ENCODE results near the gene TSPYL1.
A peak's percentile ranks its signal among the peaks of the same experiment; 100 is the strongest.

Gene TSPYL1

DNA sequence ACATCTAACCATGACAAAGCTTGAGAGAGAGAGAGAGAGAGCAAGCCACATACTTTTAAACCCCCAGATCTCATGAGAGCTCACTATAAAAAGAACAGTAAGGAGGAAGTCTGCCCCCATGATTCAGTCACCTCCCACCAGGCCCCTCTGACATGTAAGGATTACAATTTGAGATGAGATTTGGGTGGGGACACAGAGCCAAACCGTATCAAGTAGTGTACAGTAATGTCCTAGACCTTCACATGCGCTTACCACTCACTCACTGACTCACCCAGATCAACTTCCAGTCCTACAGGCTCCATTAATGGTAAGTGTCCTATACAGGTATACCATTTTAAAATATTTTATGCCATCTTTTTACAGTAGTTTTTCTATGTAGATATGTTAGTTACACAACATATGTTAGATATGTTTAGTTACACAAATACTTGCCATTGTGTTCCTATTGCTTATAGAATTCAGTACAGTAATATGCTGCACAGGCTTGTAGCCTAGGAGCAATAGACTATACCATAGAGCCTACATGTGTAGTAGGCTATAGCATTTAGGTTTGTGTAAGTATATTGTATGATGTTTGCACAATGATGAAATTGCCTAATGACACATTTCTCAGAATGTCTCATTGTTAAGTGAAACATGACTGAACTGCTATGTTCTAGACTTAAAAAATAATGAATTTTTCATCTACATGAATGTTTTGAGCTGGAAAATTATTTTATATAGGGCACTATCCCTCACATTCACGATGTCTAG lies 11.7 kb downstream of the TSPYL1 start:
- Histone ChIP-seq H3K4me3 (ENCODE audit: low read length) (no peak overlapping the region), H2AFZ (ENCODE audit: low read depth, low read length) (no peak overlapping the region), H3K4me1 (ENCODE audit: insufficient read depth, low read length) (peaks cover 6% of the 10 kb centered on the region), H3K9me3 (ENCODE audit: low read length) (peaks cover 4% of the 10 kb centered on the region), H3K36me3 (ENCODE audit: insufficient read depth, low read length) (peaks cover 6% of the 10 kb centered on the region), H3K27me3 (ENCODE audit: insufficient read depth, low read length) (no peaks in the 10 kb centered on the region)

DNA sequence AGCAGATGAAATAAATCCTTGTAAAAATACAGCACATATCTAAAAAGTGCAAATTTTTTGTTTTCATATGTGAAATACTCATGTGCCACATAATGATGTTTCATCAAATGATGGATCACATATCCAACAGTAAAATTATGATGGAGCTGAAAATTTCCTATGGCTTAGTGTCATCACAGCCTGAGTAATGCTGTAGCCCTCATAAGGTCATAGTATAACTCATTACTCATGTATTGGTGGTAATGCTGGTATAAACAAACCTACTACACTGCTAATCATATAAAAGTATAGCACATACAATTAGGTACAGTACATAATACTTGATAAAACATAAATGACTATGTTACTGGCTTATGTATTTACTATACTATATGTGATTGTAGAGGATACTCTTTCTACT lies 12.9 kb downstream of the TSPYL1 start:
- peaks cover 3% of the 10 kb centered on the region for H3K36me3 ChIP-seq (ENCODE audit: insufficient read depth, low read length)
- H3K9me3 ChIP-seq (ENCODE audit: low read length): peaks cover 4% of the 10 kb centered on the region
- H3K4me3 ChIP-seq (ENCODE audit: low read length): no peak overlapping the region
- H3K4me1 ChIP-seq (ENCODE audit: insufficient read depth, low read length): peaks cover 6% of the 10 kb centered on the region
- H2AFZ ChIP-seq (ENCODE audit: low read depth, low read length): no peak overlapping the region
- no peaks in the 10 kb centered on the region for H3K27me3 ChIP-seq (ENCODE audit: insufficient read depth, low read length)

DNA sequence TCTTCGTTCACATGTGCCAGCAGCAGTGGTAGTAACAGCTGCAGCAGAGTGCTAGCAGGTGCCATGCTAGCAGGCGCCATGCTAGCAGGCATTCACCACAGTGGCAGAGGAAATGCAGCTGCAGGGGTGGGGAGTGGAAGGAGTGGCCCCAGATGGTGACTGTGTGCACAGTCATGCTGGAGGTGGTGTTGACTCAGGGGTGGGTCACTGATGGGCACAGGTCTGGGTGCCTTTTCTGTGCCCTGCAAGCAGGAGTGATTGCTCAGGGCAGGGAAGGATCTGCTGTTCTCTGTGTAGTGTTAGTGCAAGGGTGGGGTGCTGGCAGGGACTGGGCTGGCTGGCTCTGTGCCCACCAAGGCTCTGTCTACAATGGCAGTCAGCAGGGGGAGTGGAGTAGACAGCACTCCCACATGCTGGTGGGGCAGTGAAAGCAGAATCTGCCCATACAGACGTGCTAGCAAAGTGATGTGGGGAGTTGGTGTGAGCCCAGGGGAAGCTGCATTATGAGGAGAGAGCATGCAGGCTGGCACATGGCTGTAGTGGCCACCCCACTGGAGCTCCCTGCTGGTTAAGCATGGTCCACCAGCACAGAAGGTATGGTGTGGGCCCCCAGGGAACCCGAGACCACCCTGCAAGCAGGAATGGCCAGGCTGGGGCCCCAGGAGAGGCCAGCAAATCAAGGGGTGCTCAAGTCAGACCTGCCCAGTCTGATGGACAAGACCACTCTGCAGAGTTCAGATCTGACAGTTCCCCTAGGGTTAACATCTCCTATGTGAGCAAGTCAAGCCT lies 14.5 kb downstream of the TSPYL1 start:
- Histone ChIP-seq H3K4me3 (ENCODE audit: low read length) (no peak overlapping the region), H3K4me1 (ENCODE audit: insufficient read depth, low read length) (peaks cover 6% of the 10 kb centered on the region), H2AFZ (ENCODE audit: low read depth, low read length) (no peak overlapping the region), H3K27me3 (ENCODE audit: insufficient read depth, low read length) (no peaks in the 10 kb centered on the region), H3K36me3 (ENCODE audit: insufficient read depth, low read length) (peaks cover 3% of the 10 kb centered on the region), H3K9me3 (ENCODE audit: low read length) (peaks cover 7% of the 10 kb centered on the region)

DNA sequence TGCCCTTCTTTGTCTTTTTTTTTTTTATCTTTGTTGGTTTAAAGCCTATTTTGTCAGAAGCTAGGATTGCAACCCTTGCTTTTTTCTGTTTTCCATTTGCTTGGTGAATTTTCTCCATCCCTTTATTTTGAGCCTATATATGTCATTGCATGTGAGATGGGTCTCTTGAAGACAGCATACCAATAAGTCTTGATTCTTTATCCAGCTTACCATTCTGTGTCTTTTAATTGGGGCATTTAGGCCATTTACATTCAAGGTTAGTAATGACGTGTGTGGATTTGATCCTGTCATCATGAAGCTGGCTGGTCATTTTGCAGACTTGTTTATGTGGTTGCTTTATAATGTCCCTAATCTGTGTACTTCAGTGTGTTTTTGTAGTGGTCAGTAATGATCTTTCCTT lies 16.4 kb downstream of the TSPYL1 start:
- Histone ChIP-seq H3K4me3 (ENCODE audit: low read length) (no peak overlapping the region), H2AFZ (ENCODE audit: low read depth, low read length) (no peak overlapping the region), H3K9me3 (ENCODE audit: low read length) (peaks cover 7% of the 10 kb centered on the region), H3K27me3 (ENCODE audit: insufficient read depth, low read length) (no peaks in the 10 kb centered on the region), H3K36me3 (ENCODE audit: insufficient read depth, low read length) (peaks cover 13% of the 10 kb centered on the region), H3K4me1 (ENCODE audit: insufficient read depth, low read length) (no peaks in the 10 kb centered on the region)

DNA sequence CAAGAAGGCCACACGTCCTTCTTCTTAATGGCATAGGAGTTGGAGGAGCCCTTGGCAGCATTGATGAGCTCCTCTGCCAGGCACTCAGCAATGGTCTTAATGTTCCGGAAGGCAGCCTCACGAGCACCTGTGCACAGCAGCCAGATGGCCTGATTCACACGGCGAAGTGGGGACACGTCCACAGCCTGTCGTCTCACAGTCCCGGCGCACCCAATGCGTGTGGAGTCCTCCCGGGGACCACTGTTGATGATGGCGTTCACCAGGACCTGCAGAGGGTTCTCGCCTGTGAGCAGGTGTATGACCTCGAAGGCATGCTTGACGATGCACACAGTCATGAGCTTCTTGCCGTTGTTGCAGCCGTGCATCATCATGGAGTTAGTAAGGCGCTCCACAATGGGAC lies 21.2 kb downstream of the TSPYL1 start:
- no peak overlapping the region for H3K4me3 ChIP-seq (ENCODE audit: low read length)
- H3K9me3 ChIP-seq (ENCODE audit: low read length): peaks cover 3% of the 10 kb centered on the region
- H3K36me3 ChIP-seq (ENCODE audit: insufficient read depth, low read length): peaks cover 13% of the 10 kb centered on the region
- H3K27me3 ChIP-seq (ENCODE audit: insufficient read depth, low read length): no peaks in the 10 kb centered on the region
- H2AFZ ChIP-seq (ENCODE audit: low read depth, low read length): no peak overlapping the region
- peaks cover 12% of the 10 kb centered on the region for H3K4me1 ChIP-seq (ENCODE audit: insufficient read depth, low read length)

DNA sequence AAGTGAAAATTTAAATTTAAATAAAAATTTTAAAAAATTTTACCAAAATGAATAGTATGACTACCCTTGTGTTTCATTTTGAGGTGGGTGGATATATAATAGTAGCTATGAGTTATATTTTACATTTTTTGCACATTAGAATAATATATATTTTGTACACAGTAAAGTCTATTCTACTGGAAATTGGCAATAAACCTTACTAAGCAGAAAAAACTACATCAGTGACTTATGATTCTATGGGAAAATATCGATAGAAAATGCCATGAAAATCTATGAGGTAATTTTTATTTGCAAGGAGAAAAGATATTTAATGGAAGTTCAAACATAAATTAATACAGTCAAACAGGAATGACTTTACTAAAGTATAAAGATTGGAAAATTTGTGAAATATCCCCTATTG lies 23.0 kb downstream of the TSPYL1 start:
- peaks cover 28% of the 10 kb centered on the region for H3K4me1 ChIP-seq (ENCODE audit: insufficient read depth, low read length)

DNA sequence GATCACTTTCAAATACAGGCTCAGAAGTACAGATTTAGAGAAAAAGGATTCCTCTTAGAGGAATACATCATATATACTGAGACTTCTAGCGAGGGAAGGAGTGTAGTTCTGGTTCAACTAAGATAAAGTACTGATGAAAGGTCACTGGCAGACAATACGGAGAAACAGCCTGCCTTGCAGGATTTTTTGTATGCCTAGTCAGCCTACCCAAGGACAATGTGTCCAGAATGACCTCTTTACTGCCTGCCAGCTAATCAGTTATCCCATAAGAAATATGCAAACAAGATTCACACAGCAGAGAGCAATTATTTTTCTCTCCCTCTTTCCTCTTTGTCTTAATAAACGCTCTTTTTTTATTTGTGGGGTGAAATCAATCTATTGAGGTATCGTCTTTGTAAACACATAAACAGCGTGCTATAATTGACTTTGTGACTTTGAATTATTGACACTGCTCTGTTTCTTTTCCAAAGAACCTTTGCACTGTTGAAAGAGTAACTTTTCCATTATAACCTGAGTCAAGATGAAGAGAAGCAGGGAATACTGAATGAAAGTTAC lies 24.4 kb downstream of the TSPYL1 start:
- H3K9me3 ChIP-seq (ENCODE audit: low read length): no peaks in the 10 kb centered on the region

More for the DNA sequence above, 23.0 kb downstream of the TSPYL1 start:
- no peak overlapping the region for H2AFZ ChIP-seq (ENCODE audit: low read depth, low read length)
- H3K36me3 ChIP-seq (ENCODE audit: insufficient read depth, low read length): peaks cover 24% of the 10 kb centered on the region
- no peak overlapping the region for H3K4me3 ChIP-seq (ENCODE audit: low read length)
- H3K9me3 ChIP-seq (ENCODE audit: low read length): peaks cover 3% of the 10 kb centered on the region
- H3K27me3 ChIP-seq (ENCODE audit: insufficient read depth, low read length): no peaks in the 10 kb centered on the region

DNA sequence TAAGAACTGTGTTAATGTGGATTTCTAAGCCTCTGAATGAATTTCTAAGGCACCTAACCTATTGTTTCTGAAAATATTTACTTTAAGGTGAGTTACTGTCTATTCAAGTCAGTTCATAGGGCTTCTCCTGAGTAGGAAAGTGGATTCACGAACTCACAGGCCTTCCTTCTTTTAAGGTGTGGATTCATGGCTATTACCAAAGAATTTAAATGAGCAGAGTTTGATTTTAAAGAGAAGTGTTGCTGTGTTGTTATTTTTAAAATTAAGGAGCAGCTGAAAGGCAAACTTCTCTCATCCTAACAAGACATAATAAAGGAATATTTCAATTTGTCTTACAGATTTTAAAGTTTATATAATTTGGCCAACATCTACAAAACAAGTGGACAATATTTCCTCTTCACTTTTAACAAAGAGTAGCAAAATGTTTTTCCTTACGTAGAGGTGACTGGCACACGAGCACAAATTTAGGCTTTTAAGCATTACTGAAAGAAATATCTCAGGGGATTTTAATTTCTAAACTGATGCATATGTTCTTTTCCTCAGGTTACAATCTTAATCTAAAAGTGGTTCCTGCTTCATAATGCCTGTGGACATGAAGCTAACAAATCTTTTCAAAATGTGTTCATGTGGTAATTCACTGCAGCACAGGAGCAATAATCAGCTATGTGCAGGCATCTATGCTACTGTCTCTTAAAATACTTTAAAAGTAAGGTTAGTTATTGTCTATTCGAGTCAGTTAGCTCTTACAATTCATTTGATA lies 25.3 kb downstream of the TSPYL1 start:
- Histone ChIP-seq H3K9me3 (ENCODE audit: low read length) (no peaks in the 10 kb centered on the region), H3K4me3 (ENCODE audit: low read length) (peak overlapping the region; percentile 72), H3K4me1 (ENCODE audit: insufficient read depth, low read length) (peaks cover 46% of the 10 kb centered on the region), H3K27me3 (ENCODE audit: insufficient read depth, low read length) (no peaks in the 10 kb centered on the region), H3K36me3 (ENCODE audit: insufficient read depth, low read length) (peaks cover 18% of the 10 kb centered on the region), H2AFZ (ENCODE audit: low read depth, low read length) (peak overlapping the region; percentile 22)

More for the DNA sequence above, 24.4 kb downstream of the TSPYL1 start:
- Histone ChIP-seq H3K27me3 (ENCODE audit: insufficient read depth, low read length) (no peaks in the 10 kb centered on the region), H3K4me1 (ENCODE audit: insufficient read depth, low read length) (peaks cover 41% of the 10 kb centered on the region), H2AFZ (ENCODE audit: low read depth, low read length) (no peak overlapping the region), H3K4me3 (ENCODE audit: low read length) (peak overlapping the region; percentile 72), H3K36me3 (ENCODE audit: insufficient read depth, low read length) (peaks cover 24% of the 10 kb centered on the region)

DNA sequence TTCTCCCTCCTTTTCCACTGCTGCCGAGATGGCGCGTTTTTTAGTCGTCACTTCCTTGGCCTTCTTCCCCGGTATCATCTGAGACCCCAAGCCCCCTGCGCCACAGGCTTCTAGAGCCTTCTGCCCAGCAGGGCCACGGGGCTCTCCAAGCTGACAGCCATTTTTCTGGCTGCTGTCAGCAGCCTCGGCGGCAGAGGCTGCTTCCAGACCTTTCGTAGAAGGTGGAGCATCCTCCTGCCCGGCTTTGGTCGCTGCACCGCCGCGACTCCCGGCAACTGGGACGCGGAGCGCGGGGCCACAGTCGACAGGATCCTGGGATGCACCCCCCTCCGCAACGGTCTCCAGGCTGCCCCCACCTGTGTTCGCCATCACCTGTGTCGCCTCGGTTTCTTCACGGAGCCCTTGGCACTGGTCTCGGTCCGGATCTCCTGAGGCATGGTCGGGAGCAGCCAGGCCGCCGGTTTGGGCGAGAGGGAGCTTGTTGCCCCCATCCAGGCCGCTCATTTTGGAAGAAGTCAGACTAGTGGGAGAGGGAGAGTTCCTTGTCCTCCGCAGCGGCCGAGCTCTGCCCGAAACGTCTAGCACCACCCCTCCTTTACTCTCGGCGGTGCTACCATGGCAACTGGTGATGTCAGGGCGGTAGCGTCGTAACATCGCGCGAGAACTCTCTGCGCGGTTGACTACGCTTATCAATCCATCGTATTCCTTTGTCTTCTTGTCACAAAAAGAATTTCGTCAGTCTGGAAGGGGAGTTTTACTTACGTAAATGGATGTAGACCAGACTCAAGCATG lies 26.0 kb downstream of the TSPYL1 start, which contains the start of gene TSPYL4:
TSPYL4 (minus strand) TSS at position 571 of the 792 bp plus-strand sequence; CDS start at position 504, 67 bp downstream.
- H3K4me3 ChIP-seq (ENCODE audit: low read length): peak within 1 kb of the TSS; percentile 72
- no peaks in the 10 kb centered on the region for H3K27me3 ChIP-seq (ENCODE audit: insufficient read depth, low read length)
- peak within 1 kb of the TSS; percentile 22 for H2AFZ ChIP-seq (ENCODE audit: low read depth, low read length)
- H3K9me3 ChIP-seq (ENCODE audit: low read length): no peaks in the 10 kb centered on the region
- H3K36me3 ChIP-seq (ENCODE audit: insufficient read depth, low read length): peaks cover 13% of the 10 kb centered on the region
- peaks cover 46% of the 10 kb centered on the region for H3K4me1 ChIP-seq (ENCODE audit: insufficient read depth, low read length)

DNA sequence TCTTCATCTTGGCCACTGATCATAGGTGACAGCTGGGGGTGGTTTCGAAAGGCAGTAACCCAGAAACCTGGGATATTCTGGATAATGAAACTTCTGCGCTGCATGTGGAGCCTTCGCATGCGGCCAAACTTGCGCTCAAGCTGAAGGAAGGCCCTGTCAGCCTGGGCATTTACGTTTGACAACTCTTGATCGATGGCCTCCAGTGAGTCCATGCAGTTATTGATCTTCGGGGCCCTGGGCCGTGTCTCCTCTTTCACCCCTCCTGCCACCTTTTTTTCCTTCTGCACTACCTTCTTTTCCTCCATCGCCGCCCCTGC lies 26.6 kb downstream of the TSPYL1 start:
- no peaks in the 10 kb centered on the region for H3K9me3 ChIP-seq (ENCODE audit: low read length)
- no peak overlapping the region for H2AFZ ChIP-seq (ENCODE audit: low read depth, low read length)
- peaks cover 12% of the 10 kb centered on the region for H3K36me3 ChIP-seq (ENCODE audit: insufficient read depth, low read length)
- H3K4me1 ChIP-seq (ENCODE audit: insufficient read depth, low read length): peaks cover 49% of the 10 kb centered on the region
- H3K4me3 ChIP-seq (ENCODE audit: low read length): peak overlapping the region; percentile 72
- no peaks in the 10 kb centered on the region for H3K27me3 ChIP-seq (ENCODE audit: insufficient read depth, low read length)

DNA sequence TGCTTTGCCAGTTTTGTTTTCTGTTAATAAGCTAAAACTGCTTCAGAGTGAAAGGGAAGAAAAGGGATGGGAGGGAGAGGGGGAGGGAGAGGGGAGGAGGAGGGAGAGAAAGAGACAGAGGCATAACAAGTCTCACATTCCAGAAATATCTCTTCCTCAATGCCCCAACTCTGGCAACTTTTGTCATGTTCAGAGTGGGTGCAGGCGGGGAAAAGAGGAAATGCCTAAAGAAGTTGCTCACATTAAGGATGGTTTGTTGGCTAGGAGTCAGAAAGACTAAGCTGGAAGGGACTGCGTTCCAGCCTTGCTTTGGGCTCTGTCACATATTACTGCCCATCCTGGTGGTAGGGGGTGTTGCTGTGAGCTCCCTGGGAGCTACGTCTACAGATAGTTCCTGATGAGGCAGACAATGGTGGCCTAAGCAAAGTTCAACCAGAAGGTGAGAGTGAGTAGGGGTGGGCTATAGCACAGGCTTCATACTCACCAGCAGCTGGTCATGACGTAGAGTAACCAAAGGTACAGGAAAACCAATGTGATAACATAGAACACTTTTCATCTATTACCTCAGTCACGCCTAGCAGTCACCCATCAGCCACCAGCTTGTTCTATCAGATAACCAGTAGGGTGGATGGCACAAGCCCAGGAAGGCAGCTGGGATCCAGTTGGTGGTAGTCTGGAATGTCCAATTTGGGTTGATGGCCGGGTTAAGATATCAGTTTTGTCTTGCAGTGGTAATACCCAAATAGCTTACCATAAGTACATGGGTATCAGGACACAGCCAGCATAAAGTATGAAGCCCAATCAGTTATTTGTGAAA lies 28.0 kb downstream of the TSPYL1 start:
- Histone ChIP-seq H3K36me3 (ENCODE audit: insufficient read depth, low read length) (peaks cover 12% of the 10 kb centered on the region), H3K27me3 (ENCODE audit: insufficient read depth, low read length) (no peaks in the 10 kb centered on the region), H3K4me1 (ENCODE audit: insufficient read depth, low read length) (peaks cover 52% of the 10 kb centered on the region), H2AFZ (ENCODE audit: low read depth, low read length) (no peak overlapping the region), H3K4me3 (ENCODE audit: low read length) (peak overlapping the region; percentile 72), H3K9me3 (ENCODE audit: low read length) (no peaks in the 10 kb centered on the region)

Data from neuron (in vitro differentiated cells).